Activated CD8-positive, alpha-beta T cell treated with anti-CD3 and anti-CD28 coated beads for 36 hours (primary cell): ENCODE results near the gene HIVEP2. TPM values are rescaled to one million over a fixed set of nuclear protein-coding genes. Genes with fewer than 3 reads are reported as not detected.

Source experiments
- ATAC-seq: fragments of 200-7000 bp; cut with Tn5 transposase; one replicate; pipeline ENCODE4 v1.10.0; 2021; ENCODE audit warnings: mild to moderate bottlenecking, moderate library complexity
- CTCF ChIA-PET: fragments of 350-600 bp; sonication (Branson Sonifier 250); formaldehyde crosslinking; loops from one replicate; lab custom pipeline; 2021; ENCODE audit warnings: antibody characterized with exemption; lab: Charles Lee
- POLR2A ChIA-PET: fragments of 350-600 bp; sonication (Branson Sonifier 250); formaldehyde crosslinking; loops from one replicate; lab custom pipeline; 2021; ENCODE audit warnings: antibody characterized with exemption; lab: Charles Lee
- DNase-seq: peaks from one replicate; pipeline ENCODE4 v3.0.0-alpha.2; 2020
- H3K27ac Mint-ChIP-seq: one replicate; pipeline ENCODE4 v1.8.0; 2021; ENCODE audit warnings: mild to moderate bottlenecking, mixed read lengths
- H3K27me3 Mint-ChIP-seq: one replicate; pipeline ENCODE4 v1.8.0; 2021; ENCODE audit warnings: mixed read lengths
- H3K36me3 Mint-ChIP-seq: one replicate; pipeline ENCODE4 v1.8.0; 2021; ENCODE audit warnings: low read depth, mixed read lengths
- H3K4me1 Mint-ChIP-seq: one replicate; pipeline ENCODE4 v1.8.0; 2021; ENCODE audit warnings: low read depth, mixed read lengths
- H3K4me3 Mint-ChIP-seq: one replicate; pipeline ENCODE4 v1.8.0; 2021; ENCODE audit warnings: mild to moderate bottlenecking, moderate library complexity, mixed read lengths
- H3K9me3 Mint-ChIP-seq: one replicate; pipeline ENCODE4 v1.8.0; 2021; ENCODE audit warnings: mixed read lengths
- CTCF ChIP-seq: fragments of 200-600 bp; IDR thresholded peaks from one replicate; pipeline ENCODE4 v1.8.0; 2022; ENCODE audit warnings: antibody characterized with exemption, mild to moderate bottlenecking
- intact Hi-C: fragments of 100-400 bp; cut with micrococcal nuclease; formaldehyde crosslinking; loops from one replicate; pipeline ENCODE4 v1.10.0; 2022
- total RNA-seq, 2 experiments: library from RNA; stranded (reverse); gene quantifications; one replicate each; pipeline ENCODE4 v1.2.3, GENCODE V29; 2021

The HIVEP2 gene
- total RNA-seq, 2 experiments from 2014 or later: 31.8 to 38.1 TPM

DNA sequence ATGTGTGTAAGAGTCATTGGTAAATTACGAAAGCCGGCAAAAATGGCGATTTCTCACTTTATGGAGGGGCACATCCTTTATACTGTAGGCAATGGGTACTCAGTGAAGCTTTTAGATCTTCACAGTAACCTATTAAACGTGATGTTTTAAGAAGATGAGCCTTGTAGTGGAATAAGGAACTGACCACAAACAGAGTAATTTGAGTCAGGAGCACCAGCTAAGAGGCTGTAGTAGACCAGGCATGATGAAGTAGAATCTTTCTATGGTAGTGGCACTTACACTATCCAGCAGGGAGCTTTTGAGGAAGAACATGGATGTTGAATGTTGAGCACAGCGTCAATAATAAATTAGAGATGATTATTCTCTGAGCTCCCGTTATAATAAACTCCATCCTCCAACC, 65.9 kb downstream of the HIVEP2 start:
- peak overlapping the region; percentile 60 for H3K27ac Mint-ChIP-seq
- ATAC-seq: peak; percentile 18

DNA sequence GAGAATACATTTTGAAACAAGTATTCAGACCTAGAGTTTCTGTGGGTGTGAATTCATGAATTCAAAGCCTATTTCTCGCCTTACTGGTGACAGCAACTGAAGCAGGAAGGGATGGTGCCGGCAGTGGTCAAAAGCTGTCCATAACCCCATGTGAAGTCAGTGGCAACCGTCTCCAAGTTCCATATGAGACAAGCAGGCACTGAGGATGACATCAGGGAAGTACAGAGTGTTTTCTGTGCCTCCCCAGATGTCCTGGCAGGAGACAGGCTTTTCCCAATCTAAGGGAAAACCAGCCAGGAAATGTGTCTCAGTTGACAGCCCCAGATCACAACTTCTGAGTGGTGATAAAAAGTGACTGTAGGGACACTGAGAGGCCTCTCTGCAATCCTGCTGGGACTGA, 66.6 kb downstream of the HIVEP2 start:
- POLR2A ChIA-PET: interaction anchor here (1.3 kb wide), 1 partner anchor 35 kb away, joined by 3 read pairs; no protein-coding TSS in a partner anchor
- CTCF ChIA-PET: interaction anchor here (1.2 kb wide), 1 partner anchor 22 kb away, joined by 4 read pairs; no protein-coding TSS in a partner anchor
- Mint-ChIP-seq H3K27me3 (no peaks in the 10 kb centered on the region), H3K4me1 (peaks cover 89% of the 10 kb centered on the region), H3K4me3 (no peak overlapping the region), H3K27ac (peak overlapping the region; percentile 53), H3K9me3 (no peaks in the 10 kb centered on the region), H3K36me3 (peaks cover 76% of the 10 kb centered on the region)
- no peak for TF ChIP-seq CTCF
- intact Hi-C loops: no loop called here
- ATAC-seq (no peak), DNase-seq (peak; percentile 33)

More for the DNA sequence above, 65.9 kb downstream of the HIVEP2 start:
- no peak for DNase-seq
- Mint-ChIP-seq H3K36me3 (peaks cover 75% of the 10 kb centered on the region), H3K9me3 (no peaks in the 10 kb centered on the region), H3K27me3 (no peaks in the 10 kb centered on the region), H3K4me3 (no peak overlapping the region), H3K4me1 (peaks cover 86% of the 10 kb centered on the region)
- ChIA-PET POLR2A (interaction anchor here (1.3 kb wide), 1 partner anchor 34 kb away, joined by 3 read pairs; no protein-coding TSS in a partner anchor), CTCF (interaction anchor here (1.2 kb wide), 1 partner anchor 22 kb away, joined by 4 read pairs; no protein-coding TSS in a partner anchor)
- no peak for TF ChIP-seq CTCF
- intact Hi-C loops: no loop called here

DNA sequence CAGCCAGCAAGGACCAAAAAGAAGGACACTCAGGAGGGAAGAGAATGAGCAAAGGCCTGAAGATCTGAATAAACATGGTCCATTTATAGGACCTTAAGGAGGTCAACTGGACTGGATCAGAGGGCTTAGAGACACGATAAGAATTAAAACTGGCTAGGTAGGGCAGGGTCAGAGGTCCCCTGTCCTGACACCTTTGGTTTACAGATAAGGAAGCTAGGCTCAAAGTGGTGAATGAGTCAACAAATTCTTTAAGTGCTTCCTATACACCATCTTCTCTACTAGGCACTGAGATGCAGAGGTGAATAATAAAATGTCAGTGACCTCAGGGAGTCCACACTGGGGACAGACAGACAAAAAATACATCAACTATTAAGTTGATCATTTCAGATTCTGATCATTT, 70.3 kb downstream of the HIVEP2 start:
- peak; percentile 47 for ATAC-seq
- H3K4me1 Mint-ChIP-seq: peaks cover 90% of the 10 kb centered on the region
- TF ChIP-seq CTCF: no peak
- no peaks in the 10 kb centered on the region for H3K9me3 Mint-ChIP-seq
- no peak overlapping the region for H3K4me3 Mint-ChIP-seq
- intact Hi-C loops: no loop called here
- peaks cover 65% of the 10 kb centered on the region for H3K36me3 Mint-ChIP-seq
- POLR2A ChIA-PET: interaction anchor here (1.0 to 3.3 kb wide), 3 partner anchors 9 to 71 kb away, joined by 3 to 11 read pairs (median 3); partner anchors contain the start of gene HIVEP2
- DNase-seq: no peak
- peak overlapping the region; percentile 85 for H3K27ac Mint-ChIP-seq
- CTCF ChIA-PET: interaction anchor here (0.6 to 2.5 kb wide), 3 partner anchors 20 to 158 kb away, joined by 3 to 9 read pairs (median 5); no protein-coding TSS in a partner anchor
- H3K27me3 Mint-ChIP-seq: no peaks in the 10 kb centered on the region

- TF ChIP-seq CTCF: no peak
- ATAC-seq: no peak
- Mint-ChIP-seq H3K9me3 (no peaks in the 10 kb centered on the region), H3K36me3 (peaks cover 47% of the 10 kb centered on the region), H3K27me3 (no peaks in the 10 kb centered on the region), H3K4me3 (no peak overlapping the region), H3K4me1 (peaks cover 86% of the 10 kb centered on the region), H3K27ac (peak overlapping the region; percentile 75)
- CTCF ChIA-PET: interaction anchor here (1.3 to 3.2 kb wide), 5 partner anchors 11 to 74 kb away, joined by 3 to 18 read pairs (median 5); no protein-coding TSS in a partner anchor
- intact Hi-C loops: no loop called here
- POLR2A ChIA-PET: interaction anchor here (0.6 to 1.9 kb wide), 13 partner anchors 8 to 101 kb away, joined by 3 to 6 read pairs (median 4); partner anchors contain the start of gene HIVEP2
- no peak for DNase-seq
These were observed 72.6 kb downstream of the HIVEP2 start for GRCh38 chr6:142872376-142872775.

- Mint-ChIP-seq H3K27me3 (no peaks in the 10 kb centered on the region), H3K4me3 (peak overlapping the region; percentile 43), H3K27ac (peak overlapping the region; percentile 75), H3K9me3 (no peaks in the 10 kb centered on the region), H3K4me1 (peaks cover 87% of the 10 kb centered on the region), H3K36me3 (peaks cover 44% of the 10 kb centered on the region)
- ATAC-seq: peak; percentile 91
- intact Hi-C loops: loop anchor here (2.0 kb wide), 1 partner anchor 15 kb away; no protein-coding TSS in a partner anchor
- CTCF ChIA-PET: interaction anchor here (1.3 to 3.2 kb wide), 4 partner anchors 11 to 75 kb away, joined by 3 to 18 read pairs (median 4); no protein-coding TSS in a partner anchor
- DNase-seq: peak; percentile 79
- POLR2A ChIA-PET: interaction anchor here (0.8 to 1.9 kb wide), 11 partner anchors 8 to 73 kb away, joined by 3 to 6 read pairs (median 4); partner anchors contain the start of gene HIVEP2
- no peak for TF ChIP-seq CTCF
These were observed 73.1 kb downstream of the HIVEP2 start for GRCh38 chr6:142871910-142872331.
